NK-92 treated with Interleukin-12 subunit alpha and Interleukin-12 subunit beta, amount 100 ng/mL, for 24 hours (cell line): ENCODE measurements around the gene VPS13C.

Experiments
- DNase-seq: peaks from one replicate; lab custom pipeline; 2025; lab: John Stamatoyannopoulos, UW

Gene VPS13C

DNA sequence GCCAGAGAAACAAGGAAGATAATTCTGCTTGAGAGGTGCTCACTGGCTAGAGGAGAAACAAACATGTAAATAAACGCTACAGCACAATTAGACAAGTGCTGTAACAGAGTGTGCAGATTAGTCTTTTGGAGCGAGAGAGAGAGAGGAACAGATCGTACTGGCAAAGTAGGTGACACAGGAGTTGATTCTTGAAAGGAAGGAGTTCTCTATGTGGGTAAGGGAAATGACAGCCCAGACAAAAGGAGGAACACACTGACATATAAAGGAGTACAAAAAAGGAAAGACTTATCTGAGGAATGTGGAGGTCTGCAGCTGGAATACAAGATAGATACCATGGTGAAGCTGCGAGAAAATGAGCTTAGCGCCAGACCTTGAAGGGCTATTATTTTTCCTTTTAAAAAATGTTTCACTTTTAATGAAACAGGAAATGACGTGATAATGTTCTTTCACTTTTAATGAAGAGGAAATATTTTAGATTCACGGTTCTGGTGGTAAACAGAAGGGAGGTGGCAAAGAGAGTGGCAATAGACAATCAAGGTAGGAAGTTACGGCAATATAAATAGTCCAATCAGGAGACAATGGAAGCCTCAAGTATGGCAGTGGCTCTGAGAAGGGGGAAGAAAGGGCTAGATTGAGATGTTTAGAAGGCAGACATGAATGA is 202.9 kb downstream of the VPS13C start:
- no peak for DNase-seq

DNA sequence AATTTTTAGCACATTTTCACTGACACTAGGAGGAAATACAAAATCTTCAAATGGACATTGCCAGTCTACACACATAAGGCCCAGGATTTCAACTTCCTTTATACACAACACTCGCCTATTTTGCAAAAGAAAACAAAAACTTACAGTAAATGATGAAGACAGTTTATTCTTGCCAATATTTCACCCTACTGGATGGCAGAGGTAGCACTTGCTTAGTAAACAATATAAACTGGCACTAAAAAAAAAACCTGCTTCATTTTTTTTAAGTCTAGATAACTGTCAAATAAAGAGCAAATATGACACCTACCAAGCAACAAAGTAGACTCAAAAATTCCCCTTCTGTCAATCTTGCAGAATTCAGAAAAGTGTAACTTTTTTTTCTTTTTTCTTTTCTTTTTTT is 204.0 kb downstream of the VPS13C start:
- no peak for DNase-seq

DNA sequence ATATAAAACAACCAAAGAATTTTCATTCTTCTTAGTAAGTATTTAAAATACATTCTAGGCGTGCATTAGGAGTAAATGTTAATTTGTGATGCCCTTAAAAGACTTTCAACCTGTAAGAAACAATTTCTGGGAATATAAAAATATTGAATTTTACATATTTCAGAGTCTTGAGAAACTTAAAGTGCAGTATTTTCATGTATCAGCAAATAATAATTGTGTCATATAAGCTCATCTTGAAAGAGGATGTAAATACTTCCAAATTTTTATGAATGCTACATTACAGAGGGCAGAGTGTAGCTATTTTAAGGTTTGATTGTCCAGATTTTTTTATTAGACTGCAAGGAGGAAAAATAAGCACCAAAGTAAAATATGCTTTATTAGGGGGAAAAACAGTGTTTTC is 207.1 kb downstream of the VPS13C start:
- DNase-seq: no peak

DNA sequence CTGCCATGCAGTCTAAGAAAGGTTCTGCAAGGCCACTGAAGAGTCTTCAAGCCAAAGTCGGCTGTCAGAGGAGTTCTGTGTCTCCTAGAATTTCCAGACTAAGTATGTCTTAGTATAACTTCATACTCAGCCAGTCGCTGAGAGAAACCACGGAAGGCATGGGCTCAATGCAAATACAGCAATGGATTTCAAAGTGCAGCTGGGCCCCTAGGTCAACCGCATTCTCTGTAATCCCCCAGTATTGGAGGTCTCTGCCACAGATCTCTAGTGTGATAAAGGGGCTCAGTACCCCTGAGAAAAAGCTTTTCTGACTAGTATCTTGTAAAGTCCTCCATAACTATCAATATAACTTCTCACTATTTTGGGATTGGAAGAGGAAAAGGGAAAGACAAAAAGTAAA is 208.3 kb downstream of the VPS13C start:
- no peak for DNase-seq

DNA sequence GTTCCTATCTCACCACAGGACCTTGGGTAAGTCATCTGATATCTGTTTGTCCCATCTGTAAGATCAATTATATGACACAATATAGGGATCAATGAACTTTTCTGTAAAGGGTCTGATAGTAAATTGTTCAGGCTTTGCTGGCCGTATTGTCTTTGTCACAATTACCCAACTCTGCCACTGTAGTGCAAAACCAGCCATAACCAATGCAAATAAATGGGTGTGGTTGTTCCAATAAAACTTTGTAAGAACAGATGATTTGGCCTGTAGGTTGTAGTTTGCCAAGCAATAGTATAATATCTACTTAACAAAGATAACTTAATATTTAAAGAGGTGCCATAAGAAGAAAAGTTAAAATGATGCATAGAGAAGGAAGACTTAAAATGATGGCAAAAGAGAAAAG is 210.8 kb downstream of the VPS13C start:
- no peak for DNase-seq

DNA sequence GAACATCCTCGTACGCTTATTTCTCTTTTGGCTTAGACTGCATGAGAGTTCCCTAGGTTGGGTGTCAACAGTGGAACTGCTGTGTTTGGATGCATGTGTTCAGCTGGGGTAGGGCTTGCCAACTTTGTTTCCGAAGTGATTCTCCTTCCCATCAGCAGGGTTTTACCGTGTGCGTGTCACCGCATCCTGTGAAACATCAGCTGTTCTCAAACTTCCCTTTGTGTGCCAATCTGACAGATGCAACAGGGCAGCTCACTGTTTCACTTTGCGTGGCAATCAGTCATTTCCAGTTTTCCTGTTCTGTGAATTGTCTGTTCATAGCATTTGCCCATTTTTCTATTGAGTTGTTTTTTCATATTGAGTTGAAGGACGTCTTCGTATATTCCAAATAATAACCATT is 218.8 kb downstream of the VPS13C start:
- DNase-seq: no peak

DNA sequence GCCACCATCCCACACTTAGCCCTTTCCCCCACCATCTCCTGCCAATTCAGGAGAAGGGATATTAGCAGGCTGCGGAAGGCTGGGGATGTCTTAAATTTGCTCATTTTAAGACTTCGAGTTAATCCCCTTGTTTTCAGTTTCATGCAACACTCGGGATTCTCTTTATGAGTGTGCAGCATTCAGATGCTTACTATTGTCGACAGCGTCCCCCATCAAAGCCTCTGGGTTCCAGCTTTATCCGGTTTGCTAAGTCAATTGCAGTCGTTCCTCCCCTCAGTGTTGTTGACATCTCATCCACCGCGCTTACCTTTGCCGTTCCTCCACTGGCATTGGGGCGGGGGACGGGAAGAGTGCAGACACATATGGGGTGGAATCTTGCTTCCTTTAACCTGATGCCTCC is 220.2 kb downstream of the VPS13C start:
- DNase-seq: no peak

DNA sequence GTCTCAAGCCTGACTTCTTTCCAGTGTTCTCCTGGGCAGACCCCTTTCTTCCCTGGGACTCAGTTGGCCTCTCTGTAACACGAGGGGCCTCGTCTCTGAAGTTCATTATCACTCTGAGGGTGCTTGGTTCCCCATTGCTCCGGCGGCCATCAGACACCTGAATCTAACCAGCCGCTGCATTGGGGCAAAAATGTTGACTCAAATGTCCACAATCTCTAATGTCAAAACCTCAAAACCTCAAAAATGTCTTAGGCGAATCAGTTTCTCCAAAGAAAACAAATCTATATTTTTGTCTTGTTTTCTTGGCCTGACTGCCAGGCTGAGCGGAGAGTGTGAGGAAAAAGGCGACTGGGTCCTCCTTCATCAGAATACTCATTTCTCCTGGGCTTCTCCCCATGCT is 220.7 kb downstream of the VPS13C start:
- no peak for DNase-seq

DNA sequence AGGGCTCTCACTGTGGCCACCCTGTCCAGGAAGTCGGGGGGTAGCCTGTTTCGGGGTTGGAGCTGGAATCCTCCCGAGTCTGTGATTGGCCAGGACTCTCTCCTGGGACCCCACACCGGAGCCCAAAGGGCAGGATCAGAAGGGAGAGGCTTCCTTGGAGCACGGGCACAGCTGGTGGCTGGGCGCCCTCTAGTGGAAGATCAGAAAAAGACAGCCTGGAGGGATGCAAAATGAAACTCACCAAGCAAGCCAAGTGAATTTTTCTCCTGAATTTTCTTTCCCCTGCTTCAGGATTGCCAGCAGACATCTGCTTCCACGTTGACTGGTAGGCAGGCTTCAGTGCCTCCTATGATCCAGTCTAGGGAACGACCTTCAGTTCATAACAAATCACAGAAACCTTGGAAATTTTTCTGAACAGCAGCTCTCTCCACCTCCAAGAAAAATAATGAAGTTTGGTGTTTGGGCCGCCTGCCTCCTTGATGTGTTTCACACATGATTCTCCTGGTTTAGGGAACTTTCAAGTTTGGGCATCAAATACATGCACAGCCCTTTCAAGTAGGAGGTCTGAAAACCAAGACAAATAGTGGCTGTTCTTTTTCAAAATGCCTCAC is 224.6 kb downstream of the VPS13C start:
- peak; percentile 16 for DNase-seq

DNA sequence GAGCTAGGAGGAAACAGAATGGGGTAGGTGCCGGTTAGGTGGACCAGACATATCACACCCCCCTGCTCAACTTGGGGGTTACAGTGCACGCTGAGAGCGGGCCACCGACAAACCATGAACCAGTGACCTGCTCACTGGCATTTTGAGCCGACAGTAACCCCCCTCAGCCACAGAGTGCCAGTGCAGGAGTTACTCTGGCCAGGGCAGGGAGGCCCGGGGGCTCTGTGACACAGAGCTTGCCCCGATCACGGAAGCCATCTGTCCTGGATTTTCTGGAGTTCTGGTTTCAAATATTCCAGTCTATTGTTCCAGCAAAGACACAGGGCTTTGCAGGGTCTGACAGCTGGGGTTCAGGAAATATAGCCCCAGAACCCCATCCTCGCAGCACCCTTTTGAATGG is 225.2 kb downstream of the VPS13C start:
- no peak for DNase-seq

DNA sequence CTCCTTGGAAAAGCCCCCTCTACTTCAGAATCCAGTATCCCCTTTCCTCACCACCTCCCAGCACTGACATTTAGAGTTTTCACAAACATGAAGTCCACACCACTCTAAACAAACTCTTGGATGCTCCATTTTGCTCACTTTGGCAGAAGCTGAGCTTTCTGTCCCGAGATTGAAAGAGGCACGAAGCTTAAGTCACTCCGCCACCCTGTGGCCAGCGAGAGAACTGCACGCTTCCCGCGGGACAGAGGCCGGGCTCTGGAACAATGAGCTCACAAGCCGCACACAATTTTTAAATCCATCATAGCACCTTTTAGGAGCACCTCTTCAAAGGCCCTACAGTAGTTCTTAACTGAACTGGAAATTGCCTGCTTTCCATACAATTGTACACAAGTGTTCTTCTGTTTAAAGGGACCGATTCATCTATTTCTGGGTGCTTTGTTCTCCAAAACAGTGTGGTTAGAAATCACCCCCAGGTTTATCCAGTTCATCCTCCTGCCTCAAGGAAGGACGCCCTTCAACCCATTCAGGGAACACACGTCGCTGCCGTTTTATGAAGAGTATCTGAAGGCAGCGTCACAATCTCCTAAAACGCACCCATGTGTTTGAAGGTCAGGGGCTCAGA is 226.1 kb downstream of the VPS13C start:
- DNase-seq: peak; percentile 28

DNA sequence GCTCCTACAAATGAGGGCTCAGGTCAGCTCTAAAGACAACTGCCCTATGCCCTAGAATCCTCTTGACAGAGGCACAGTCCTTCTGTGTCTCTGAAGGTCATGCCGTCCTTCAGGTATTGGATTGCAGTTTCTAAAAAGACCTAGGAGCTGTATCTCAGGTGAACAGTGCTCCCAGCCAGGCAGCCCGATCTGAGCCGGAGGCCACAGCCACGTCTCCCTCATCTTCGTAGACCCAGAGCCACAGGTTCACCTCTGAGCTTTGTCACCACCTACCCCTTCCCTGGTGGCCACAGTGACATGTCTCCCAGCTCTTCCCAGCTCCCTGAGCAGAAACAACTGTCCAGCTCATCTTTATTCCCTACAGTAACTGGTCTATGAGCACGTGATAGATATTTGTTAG is 228.0 kb downstream of the VPS13C start:
- no peak for DNase-seq

DNA sequence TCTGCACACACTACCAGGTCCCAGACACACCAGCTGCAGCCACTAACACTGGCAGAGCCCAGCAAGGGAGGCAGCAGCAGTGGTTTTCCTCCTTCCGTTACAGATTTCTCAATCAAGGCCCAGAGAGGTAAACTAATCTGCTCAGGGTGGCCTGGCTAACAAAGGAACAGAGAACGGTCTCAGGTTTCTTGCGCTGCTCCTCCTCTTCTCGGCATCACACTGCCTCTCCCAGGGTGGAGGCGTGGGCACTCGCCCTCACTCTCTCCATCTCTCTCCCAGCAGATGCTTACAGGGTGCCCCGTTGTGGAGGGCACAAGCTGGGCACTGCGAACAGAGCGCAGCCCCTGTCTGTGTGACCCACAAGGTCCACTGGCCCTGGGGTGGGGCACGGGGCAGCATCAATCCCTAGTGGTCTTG is 228.7 kb downstream of the VPS13C start:
- DNase-seq: no peak

DNA sequence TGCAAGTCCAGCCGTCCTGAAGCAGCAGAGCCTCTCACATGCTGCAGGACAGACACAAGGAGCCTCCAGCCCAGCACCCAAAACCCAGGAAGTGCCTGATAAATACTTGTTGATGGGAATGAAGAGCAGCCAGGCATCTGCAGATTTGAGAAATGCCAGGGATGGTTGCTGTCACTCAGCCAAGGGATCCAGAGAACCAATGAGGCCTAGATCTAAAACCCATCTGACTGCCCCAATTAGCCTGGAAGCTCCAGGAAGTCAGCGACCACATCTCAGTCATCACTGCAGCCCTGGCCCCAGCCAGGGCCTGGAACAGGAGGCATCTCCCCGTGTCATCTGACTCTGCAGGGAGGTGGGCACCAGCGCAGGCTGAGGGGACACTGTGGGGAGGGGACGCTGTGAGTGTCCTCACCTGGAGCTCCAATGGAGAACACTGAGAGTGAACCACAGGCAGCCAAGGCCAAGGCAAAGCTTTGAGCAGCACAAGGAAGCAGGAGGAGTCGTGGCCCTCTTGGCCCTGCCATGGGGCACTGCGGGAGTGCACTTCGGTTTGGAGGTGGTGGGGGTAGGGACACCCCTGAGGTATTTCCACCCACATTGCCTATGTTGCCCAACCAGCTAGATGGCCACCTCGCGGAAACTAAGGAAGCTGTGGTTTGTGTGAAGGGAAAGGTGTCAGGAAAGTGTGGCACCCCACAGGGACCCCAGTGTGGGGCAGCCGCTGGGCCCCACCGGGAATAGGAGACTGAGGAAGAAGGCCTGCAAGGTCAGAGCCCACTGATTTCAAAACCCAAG is 229.5 kb downstream of the VPS13C start:
- no peak for DNase-seq

DNA sequence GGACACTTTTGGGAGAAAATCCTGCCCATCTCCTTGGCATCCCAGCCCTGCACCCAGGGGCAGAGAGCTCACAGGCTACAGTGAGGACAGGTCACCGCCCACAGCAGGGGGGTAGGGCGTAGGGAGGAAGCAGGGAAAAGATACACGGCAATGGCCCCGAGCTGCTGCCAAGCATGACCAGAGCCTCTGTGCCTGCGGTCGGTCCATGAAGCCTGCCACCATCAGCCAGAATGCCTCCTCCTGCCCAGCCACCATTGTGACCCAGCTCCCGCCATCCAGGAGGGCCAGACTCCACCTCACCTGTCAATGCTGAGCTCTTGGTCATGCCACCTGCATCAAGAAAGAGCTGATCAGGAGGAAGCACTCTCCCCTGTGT is 230.7 kb downstream of the VPS13C start:
- no peak for DNase-seq

DNA sequence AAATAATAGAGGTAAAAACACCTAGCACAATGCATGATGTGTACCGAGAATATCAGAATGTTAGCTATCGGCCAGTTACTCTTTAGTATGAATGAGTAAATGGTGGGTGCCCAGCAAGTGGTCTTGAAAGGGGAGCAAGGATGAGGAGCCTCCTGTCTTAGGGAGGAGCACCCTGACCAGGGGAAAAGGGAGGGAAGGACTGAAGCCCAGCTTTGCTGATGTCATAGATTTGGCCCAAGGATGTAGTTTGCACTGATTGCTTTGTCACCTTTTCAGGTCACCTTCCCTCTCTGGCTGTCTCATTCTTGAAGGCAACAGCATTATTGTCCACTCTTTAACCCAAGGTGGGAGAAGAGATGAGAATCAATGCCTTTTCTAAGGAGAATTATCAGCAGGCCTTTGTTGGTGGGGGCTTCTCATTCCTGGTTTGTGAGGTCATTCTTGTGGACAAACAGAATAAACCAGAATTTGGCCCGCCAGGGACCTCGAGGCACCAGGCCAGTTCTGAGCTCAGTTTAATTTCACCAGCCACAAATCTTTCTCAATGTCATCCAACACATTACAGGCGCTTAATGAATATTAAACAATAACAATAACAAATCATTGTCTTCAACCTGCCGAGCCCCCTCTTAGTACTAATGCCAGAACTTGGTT is 231.3 kb downstream of the VPS13C start:
- no peak for DNase-seq

DNA sequence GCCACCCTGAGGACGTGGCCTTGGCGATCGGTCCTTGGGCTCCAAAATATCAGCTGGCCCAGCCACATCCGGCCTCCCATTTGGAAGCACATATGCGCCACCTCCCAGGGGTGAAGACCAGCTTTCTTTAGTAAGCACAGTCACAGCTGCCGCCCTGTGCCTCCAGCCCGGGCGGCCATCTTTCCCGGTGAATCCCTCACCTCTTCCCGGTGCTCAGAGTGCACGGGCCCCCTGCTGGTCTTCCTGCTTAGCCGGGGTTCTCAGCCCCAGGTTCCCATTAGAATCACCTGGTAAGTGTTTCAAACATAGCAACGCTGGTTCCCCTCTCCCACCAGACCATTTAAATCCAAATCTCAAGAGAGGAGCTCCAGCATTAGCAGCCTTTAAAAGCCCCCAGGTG is 232.2 kb downstream of the VPS13C start:
- DNase-seq: no peak

DNA sequence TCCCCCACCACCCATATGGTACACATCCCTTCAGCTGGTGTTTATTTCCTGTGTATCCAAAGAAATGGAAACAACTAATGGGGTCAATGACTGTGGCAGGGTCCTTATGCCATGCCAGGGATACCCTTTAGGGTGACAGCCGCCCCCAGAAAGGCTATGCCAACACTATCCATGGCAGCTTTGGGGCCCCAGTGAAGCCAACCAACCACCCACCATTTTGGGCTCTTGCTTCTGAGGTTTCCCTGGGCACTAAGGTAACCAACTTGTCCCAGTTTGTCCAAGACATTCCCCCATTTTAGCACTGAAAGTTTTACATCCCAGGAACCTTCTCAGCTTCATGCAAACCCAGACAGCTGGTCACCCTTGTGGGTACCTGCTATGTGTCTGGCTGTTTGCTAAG is 233.1 kb downstream of the VPS13C start:
- DNase-seq: no peak

DNA sequence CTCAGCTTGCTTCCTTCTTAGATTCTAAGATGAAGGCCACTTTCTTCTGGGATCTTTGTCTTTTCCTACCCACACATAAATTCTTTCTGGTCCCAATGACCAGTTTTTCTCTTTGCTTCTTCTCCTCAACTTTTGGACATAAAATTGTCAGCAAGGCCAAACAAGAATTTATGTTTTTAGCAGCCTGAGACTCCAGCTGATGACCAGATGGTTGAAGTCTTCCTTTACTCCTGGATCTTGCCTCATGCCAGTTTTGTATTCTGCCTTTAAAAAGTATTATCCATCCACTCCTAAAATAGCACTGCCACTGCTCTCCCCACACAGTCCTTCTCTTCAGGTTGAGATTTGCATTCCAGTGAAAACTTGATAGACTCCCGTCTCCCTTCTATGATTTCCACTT is 236.0 kb downstream of the VPS13C start:
- DNase-seq: no peak

DNA sequence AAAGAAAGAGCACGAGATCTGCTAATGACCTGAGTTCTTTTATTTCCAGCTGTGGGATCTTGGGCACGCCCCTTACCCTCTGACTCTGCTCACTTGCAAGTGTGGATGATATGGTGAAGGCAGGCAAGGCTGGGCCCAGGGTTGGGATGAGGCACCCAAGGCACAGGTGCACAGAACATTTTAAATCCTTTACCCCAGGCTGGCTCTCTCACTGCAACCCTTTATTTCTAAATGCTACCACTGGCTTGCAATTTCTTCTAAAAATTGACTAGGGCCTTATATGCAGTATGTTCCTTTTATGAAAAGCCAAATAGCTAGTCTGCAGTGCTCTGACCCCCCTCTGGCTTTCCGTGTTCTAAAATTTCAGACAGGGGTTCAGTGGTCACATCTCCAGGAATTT is 237.7 kb downstream of the VPS13C start:
- DNase-seq: no peak

DNA sequence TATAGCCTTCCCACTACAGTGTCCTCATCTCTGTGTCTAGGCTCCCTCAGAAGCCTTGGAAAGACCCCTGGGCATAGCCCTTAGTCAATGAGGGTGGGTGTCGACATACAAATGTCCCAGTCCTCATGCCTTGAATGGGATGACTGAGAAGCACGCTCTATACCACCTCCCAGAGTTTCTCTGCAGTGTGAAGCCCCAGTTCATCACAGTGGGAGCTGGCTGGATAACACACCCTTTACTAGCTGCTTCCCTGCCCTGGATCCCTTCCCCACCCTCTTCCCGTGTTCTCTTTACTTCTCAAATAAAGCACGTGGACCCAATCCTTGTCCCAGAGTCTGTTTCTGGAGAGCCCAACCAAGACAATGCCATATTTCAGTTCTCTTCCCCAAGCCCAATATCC is 239.3 kb downstream of the VPS13C start:
- no peak for DNase-seq

DNA sequence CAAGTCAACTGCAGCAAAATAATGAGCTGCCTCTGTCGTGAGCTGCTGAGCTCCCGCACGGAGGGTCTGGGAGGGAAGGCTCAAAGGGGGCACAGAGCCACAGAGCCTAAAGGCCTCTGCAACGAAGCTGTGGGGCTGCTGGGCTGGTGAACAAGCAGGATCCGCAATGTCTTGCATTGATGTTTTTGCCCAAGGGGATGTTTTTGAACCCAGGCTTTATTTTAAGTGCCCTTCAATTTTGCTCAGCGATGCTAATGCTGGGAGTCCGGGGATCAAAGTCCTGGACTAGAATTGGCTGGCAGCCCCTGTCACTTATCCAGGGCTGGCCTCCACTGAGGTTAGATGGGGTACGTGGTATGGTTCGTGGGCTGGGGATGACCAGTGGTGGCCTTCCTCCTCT is 240.0 kb downstream of the VPS13C start:
- no peak for DNase-seq

DNA sequence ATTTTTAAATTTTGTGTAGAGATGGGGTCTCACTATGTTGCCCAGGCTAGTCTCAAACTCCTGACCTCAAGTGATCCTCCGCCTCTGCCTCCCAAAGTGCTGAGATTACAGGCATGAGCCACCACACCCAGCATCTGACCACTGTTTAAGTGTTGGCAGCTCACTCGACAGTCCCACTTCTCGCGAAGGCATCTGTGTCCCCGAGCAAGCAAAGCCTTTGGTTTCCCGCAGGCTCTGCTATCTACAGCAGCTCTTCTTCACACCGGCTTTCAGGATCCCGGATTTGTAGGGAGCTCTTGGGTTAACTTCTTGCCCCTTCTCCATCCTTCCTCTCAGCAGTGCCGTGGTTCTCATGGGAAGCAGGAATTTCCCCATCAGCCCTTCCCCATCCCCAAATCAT is 240.9 kb downstream of the VPS13C start:
- no peak for DNase-seq
